Activated CD4-positive, alpha-beta T cell treated with anti-CD3 and anti-CD28 coated beads for 1 hour (primary cell): ENCODE results near the gene SLC37A1.
"Not testable (repeated sequence)": the region's sequence is repeated elsewhere in the genome, so short reads cannot be mapped to it uniquely, and the experiment has no call there.

Experiments used
- DNase-seq: peaks from one replicate; pipeline ENCODE4 v3.0.0-alpha.2; 2020

The SLC37A1 gene

DNA sequence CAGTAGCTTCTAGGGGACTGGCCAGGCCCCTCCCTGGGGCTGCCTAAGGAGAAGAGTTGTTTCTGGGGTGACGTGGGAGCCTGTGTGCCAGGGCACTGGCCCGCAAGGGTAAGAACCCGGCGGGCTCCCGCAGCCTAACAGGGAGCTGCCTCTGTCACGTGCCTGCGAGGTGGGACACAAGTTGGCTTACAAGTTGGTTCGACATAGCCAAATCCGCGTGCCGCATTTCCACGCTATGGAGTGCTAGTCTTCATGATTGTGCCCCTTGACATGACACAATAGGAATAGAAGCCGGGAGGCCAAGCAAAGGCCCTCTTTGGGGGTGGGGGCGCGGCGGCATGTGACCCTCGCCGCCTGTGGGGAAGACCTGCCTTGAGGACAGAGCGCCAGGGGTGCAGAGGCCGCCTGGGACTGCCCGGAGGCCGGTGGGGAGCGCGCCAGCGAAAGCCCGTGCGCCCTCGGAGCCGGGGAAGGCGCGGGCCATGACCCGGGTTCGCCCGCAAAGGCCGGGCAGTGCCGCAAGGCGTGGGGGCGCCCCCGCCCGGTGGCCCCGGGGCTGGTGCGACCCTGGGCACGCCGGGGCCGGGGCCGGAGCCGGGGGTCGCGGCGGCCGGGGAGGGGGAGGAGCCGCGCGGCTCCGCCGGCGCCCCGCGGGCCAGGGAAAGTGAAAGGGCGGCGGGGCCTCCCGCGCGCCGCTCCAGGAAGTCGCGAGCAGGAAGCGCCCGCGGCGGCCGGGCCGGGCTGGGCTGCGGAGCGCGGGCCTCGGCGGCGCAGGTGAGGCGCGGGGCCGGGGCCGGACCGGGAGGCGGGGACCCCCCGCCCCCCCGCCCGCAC lies at the start of gene SLC37A1:
TSS of gene SLC37A1 (plus strand) at position 702 of the 834 bp plus-strand sequence. CDS start 4,603 bp downstream, outside the sequence.
- DNase-seq: no peak

DNA sequence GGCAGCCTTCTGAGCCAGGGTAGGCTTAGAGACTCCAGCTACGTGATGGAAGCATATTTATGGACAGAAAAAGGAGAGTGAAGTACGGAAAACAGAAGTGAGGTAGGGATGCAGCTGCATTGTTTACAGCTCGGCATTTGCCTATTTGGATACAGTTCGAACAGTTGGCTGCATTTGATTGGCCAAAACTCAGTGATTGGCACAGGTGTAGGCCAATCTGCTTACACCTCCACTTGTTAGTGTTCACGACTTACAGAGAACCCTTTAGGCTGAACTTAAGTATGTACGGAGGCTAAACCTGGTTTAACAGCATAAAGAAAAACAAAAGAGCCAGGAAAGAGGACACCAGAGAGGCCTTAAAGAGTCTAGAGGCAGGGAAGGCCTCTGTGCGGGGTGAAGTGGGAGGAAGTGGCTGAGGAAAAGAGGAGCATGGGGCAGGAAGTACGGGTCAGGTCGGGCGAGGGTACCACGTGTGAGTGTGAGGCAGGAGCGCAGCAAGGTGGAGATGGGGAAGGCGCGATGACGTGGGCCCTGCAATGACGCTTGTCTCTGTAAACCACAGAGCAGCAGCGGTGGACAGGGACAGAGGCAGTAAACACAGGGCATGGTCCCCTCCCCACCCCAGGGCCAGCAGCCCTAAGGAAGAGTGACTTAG lies 49.7 kb upstream of the SLC37A1 start:
- DNase-seq: peak; percentile 43

DNA sequence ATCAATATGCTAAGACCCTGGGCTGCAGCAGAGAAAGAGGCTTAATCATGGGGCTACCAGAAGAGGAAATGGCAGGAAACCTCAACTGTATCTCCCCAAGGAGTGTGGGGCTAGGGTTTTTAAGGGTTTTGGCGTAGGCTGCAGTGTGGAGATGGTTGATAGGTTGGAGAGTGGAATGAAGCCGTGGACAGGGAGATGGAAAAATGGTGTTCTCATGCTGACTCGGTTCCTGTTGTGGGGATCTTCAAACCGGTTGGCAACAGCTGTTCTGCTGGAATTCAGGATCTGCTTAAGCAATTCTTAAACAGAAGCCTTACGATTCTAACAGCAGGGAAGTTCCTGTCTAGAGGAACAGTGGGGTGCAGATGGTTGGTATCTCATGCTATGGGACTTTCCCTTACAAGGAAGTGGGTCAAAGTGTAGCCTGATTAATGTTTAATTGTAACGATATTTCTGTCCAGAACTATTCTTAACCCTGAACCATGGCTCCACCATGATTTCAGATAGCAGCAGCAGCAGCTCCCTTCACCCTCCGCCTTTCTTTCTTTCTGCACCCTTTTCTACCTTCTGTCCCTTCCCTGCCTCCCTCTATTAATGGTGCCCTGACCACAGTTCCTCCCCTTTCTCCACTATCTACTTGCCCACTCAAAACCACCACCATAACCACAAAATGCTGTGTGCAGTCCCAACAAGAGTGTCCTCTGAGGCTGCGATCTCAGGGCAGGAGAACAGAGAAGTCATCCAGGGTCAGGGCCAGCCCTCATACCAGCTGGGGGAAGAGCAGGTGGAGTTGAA lies 48.4 kb upstream of the SLC37A1 start:
- DNase-seq: no peak

DNA sequence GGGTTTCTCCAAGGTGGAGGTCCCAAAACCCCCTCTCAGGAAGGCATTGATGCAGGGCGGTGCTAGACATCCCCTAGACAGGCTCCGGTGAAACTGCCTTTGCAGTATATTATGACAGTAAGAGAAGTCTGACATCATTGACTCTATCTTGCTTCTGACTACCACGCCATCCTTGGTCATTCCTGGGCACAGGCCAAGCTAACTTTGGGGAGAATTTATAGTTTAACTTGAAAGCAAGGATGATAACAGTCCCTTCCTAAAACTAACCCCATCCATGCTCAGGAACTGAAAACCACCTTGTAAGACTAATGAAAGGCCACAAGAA lies 47.9 kb upstream of the SLC37A1 start:
- no peak for DNase-seq

DNA sequence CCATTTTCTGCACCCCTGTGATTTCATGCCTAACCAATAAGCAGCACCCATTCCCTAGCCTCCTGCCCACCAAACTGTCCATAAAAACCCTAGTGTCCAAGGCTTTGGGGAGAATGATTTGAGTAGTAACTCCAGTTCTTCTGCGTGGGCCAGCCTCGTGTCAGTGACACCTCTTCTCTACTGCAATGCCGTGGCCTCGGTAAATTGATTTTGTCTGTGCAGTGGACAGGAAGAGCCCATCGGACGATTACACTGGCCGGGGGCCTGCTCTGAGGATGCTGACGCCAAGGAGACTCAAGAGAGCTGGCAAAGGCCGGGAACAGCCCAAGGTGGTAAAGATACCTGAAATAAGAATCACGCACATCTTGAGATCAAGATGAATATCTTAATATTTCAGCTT lies 47.0 kb upstream of the SLC37A1 start:
- no peak for DNase-seq

DNA sequence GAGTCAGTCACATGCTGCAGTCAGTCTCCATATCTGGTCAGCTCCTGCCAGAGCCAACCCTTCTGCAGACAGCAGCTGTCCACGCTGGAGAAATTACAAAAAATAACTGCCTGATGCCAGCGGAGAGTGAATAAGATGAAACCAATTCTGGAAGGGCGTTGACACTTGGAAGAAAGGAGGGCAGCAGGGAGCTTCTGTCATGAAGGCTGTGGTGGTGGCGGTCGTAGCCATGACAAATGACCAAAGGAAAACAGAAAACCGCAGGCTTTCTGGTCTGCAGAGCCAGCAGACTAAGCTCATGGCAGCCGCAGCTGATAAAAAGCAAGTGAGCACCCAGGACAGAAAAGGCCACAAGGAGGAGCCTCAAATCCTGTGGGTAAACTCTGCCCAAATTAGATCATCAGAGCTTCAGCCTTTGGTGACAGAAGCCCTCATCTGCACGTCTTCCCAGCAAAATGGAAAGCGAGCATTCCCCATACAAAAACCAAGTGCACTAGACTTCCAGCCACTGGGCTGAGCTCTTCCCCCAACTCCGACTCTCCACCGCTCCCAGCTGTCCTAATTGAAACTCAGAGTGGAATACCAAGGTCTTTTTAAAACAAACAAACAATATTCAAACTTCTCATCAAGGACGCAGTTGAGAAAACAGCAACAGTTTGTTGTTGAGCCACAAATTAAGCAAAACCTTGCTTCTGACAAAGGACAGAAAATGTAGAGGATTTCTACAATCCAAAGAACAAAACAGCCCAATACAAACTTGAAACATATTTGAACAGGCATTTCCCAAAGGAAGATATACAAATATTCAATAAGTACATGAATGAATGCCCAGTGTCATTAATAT lies 46.3 kb upstream of the SLC37A1 start:
- DNase-seq: no peak

DNA sequence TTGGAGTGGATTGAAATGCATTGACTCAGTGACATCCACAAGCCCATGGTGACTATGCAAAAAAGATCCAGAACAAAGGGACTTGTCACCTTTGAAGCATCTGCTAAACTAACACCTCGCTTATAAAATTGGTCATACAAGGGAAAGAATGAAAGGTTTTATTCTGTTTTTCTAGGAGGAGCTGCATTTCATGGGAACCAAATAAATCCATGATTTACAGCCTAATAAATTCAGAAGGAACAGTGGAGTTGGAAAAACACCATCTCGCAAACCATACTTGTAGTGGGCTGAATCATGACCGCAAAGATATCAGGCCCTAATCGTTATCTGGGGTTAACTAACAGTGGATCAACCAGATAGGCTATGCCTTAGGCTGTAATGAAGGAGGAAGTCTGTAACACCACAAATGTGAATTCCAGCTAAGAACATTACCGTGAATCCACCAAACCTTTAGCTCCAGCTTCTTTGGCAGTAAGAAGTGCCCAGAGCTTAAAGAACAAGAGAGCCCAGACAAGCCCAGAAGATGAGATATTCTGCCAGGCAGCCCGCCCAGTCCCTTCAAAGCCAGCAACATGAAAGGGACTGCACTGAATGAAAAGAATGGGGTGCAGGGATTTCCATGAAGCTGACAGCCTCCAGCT lies 45.0 kb upstream of the SLC37A1 start:
- no peak for DNase-seq

DNA sequence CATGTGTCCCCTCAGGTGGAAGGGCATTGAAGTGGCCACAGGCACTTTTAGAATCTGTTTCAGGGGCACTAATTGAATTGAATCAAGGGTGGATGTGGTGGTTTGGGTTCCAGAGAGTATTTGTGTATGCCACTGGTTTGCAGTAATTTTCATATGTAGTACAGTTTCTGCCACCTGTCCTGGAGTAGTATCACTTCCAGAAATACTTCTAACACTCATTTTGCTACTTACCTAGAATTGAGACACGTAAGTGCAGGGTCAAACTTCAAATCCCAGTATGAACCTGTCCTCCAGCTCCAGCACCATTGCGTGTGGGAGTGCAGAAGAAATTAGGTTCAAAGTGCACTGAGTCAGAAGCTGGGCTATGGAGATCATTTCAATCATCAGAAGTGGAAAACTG lies 44.4 kb upstream of the SLC37A1 start:
- DNase-seq: no peak

DNA sequence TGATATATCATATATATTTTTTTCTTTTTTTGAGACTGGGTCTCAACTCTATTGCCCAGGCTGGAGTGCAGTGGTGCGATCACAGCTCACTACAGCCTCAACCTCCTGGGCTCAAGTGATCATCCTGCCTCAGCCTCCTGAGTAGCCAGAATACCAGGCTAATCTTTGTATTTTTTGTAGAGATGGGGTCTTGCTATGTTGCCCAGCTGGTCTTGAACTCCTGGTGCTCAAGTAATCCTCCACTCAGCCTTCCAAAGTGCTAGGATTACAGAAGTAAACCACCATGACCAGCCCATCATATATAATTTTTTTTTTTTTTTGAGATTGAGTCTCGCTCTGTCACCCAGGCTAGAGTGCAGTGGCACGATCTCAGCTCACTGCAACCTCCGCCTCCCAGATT lies 43.9 kb upstream of the SLC37A1 start:
- not testable (repeated sequence) for DNase-seq

DNA sequence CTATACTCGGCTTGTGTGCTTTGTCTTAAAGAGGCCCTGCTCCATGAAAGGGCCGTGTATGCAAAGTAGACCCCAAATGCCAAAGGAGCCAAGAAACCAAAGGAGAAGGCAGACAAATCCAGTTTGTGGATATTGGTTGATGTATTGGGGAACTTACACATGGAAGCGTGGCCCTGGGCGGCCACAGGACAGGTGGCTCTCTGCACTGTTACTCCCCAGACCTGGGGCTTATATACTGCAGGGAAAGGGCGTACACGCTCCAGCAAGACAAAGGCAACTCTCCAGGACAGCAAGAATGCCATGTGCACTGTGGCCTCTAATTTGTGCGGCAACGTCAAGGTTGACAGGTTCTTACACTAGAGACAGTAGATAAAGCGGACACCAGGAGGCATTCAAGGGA lies 42.4 kb upstream of the SLC37A1 start:
- no peak for DNase-seq

DNA sequence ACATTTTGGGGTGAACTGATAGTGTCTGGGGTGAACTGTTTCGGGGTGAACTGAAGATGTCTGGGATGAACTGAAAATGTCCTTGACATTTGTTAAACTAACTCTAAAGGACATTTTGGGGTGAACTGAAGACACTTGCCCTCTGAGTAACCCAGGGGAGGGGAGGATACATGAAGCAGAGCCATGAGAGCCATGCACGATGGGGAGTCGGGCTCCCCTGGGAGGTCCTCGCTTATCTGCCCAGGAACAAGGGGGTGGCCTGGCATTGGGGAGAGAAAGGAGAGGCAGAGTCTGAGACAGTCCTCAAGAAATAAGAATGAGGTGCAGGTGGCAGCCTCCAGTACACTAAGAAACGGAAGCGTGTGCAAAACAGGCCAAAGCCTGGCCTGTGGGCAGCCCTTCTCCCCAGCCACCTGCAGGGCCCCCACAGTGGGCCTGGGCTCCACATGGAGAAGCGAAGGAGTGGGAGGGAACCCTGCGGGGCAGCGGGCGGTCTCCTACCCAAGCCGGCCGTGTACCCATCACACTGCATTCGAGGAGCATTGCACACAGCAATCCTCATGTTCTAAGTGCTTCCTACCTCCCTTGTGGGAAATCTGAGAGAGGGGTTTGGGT lies 41.8 kb upstream of the SLC37A1 start:
- DNase-seq: no peak

DNA sequence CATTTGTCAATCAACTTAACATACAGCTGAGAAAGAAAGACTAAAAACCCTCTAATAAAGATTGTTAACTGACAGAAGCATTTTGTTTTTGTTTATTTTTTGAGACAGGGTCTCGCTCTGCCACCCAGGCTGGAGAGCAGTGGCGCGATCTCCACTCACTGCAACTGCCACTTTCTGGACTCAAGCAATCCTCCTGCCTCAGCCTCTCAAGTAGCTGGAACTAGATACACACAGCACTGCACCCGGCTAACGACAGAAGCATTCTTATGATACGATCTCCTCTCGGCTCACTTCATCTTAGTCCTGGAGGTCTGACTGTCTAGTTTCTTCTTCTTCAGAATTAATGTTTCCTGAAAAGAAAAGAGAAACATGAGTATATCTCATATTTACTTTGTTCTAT lies 41.1 kb upstream of the SLC37A1 start:
- no peak for DNase-seq

DNA sequence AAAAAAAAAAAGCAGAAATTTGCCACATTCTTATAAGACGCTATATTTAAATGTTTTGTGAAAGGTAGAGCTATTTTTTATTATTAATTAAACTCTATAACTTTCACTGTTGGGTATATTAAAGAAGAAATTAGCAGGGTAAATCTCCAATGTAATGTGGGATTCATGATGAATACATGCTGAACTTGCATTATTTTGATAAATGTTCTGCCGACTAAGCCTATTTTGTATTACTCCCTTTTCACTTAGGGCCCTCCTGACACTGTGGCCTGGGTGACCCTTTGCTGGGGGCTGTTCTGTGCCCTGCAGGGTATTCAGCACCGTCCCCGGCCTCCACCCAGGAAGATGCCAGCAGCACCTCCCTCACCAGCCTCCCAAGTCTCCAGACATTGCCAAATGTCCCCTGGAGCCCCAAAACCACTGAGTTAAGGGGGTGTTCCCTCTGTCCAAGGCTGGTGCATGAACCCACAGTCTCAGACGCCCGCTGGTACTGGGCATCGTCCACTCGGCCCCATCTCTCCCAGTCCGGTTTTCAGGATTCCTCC lies 40.1 kb upstream of the SLC37A1 start:
- DNase-seq: no peak

DNA sequence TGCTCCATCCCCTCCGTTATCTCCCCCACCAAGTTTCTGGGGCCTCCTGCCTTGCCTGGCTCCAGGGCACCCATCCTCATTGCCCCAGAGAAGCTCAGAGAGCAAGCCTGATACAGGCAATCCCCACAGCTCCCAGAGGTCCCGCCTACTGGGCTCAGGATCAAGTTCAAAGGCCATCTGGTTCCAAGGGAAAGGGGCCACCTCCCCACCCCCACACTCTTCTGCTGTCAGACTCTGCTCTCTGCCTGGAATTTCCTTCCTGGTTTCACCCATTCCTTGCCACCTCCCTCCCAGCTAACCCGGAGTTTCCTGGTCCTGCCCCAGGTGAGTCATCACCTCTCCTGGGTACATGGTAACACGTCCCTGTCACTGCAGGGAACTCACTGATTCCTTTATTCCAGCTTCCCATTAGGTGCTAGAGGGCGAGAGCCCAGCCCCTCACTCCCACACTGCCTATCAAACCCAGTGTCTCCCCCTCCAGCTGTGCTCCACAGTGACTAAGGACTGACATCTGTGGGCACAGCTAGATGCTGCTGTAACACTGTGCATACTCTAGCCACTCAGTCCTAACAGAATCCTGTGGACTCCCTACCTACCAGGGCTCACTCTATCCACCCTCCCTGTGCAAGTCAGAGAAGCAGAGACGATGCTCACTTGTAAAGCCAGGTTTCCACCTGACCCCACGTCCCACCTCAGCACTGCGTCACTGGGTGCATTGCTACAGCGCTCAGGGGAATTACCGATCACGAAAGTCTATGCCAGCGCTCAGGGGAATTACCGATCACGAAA lies 39.4 kb upstream of the SLC37A1 start:
- DNase-seq: no peak

DNA sequence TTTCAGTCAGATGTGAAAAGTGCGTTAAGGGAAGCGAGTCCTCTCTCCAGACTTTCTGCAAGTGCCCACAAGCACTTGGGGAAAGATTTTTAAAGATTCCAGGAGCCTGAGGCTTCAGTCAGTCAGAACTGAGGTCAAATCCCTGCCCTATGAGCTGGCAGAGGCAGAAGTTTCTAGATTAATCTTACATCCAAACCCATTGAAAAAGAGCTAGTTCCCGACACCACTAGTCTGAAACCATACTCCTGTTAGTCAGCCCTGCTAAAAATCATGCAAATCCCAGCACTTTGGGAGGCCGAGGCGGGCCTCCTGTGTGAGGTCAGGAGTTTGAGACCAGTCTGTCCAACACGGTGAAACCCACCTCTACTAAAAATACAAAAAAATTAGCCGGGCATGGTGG lies 38.6 kb upstream of the SLC37A1 start:
- no peak for DNase-seq

DNA sequence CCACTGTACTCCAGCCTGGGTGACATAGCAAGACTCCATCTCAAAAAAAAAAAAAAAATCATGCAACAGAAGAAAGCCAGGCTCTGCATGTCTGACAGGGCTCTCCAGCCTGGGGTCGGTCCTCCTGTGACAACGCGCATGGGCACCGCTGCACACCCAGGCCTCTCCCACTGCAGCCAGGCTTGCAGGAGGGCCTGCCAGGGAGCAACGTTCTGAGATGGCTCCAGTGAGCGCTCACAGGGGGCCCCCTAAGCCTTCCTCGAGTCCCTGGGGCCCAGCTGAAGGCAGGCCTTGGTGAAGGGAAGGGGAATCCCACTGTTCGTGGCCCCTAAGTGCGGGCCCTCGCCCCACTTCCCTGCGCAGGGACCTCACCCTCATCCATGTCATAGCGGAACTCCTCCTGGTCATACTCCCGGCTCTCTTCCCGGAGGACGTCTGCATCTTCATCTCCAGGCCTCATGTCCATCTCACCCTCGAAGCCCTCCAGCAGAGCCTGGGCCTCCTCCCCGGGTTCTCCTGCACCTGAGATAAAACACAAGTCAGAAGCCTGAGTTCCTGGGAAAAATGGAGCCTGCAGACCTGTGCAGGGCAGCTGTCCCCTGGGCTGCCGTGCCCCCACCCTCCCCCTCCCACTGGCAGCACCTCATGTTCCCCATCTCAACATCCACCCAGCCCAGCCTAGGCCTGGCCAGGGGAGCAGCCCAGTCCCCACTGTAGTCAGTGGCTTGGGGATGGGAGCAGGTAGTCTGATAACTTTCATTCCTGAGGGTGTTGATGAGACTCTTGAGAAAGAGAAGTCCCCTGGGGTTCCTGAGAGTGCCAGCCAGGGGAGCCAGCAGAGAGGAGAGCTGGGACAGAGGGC lies 37.9 kb upstream of the SLC37A1 start:
- DNase-seq: no peak

DNA sequence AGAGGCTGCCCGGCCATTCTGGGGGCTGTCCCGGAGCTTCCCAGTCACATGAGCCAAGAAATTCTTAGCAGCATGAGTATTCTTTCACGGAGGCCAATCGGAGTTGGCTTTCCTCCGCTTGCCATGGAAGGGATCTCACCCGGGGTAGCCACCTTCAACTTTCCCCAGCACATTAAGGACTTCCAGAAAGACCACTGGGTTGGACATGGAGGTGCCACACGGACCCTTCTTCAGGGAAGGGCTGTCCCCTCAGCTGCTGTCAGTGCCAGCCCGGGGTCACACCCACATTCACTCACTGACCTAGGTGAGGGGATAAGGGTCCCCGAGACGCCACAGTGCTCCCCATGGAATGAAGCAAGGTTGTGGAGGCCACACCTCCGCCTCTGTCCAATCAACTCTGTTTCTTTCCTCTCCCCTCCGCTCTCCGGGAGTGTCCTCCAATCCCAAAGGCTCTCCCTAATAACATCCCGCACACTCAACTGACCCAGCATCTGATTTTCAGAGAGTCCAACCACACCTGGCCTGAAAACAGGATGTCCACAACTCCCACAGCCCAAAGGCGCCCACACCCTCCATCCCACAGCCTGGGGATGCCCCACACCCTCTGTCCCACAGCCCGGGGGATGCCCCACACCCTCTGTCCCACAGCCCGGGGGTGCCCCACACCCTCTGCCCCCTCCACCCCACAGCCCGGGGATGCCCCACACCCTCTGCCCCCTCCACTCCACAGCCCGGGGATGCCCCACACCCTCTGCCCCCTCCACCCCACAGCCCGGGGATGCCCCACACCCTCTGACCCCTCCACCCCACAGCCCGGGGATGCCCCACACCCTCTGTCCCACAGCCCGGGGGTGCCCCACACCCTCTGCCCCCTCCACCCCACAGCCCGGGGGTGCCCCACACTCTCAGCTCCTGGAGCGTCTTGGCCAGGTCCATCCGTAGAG lies 37.0 kb upstream of the SLC37A1 start:
- DNase-seq: no peak

DNA sequence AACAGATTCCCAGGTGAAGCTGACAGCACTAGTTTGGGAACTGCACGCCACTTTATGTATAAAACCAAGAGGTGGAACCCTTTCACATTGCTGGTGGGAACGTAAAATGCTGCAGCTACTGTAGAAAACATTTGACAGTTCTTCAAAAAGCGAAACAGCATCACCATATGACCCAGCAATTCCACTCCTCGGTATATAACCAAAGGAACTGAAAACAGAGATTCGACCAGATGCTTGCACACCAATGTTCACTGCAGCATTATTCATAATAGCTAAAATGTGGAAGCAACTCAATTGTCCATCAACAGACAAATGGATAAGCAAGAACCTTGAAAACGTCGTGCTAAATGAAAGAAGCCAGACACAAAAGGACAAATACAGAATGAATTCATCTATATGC lies 35.1 kb upstream of the SLC37A1 start:
- no peak for DNase-seq

DNA sequence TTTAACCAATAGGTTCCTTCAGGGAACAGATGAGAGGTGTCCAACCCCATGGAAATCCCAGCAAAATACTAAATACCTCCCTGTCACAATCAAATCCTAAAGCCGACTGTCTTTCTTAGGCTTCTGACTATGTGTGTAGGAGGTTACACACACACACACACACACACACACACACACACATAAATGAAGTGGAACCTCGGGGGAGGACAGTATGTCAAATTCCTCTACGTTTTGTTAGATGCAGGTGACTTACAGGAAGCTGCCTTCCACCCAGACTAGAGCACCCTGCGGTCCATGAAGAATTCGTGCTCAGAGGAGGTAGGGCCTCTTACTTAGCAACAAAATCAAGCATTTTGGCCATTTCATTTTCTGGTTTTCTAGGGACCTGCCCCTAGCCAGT lies 34.1 kb upstream of the SLC37A1 start:
- DNase-seq: no peak
